WTC11 (cell line): Measurements from ENCODE around the gene ATG9B. TPM values are rescaled to one million over a fixed set of nuclear protein-coding genes. Genes with fewer than 3 reads are reported as not detected.
A peak's percentile ranks its signal among the peaks of the same experiment; 100 is the strongest.

Experiments used
- CBFB ChIP-seq: sonication (generic); formaldehyde crosslinking; IDR thresholded peaks from 2 replicates; pipeline ENCODE4 v1.8.1; 2022; ENCODE audit warnings: mild to moderate bottlenecking, low read depth, missing genetic modification reagents
- E2F4 ChIP-seq: sonication (generic); formaldehyde crosslinking; IDR thresholded peaks from 2 replicates; pipeline ENCODE4 v1.8.1; 2022; ENCODE audit warnings: low read depth, mild to moderate bottlenecking, moderate library complexity, missing genetic modification reagents, borderline replicate concordance
- ELF4 ChIP-seq: sonication (generic); formaldehyde crosslinking; IDR thresholded peaks from 2 replicates; pipeline ENCODE4 v1.8.1; 2022; ENCODE audit warnings: low read depth, mild to moderate bottlenecking, moderate library complexity, missing genetic modification reagents
- EMX1 ChIP-seq: fragments of 250-450 bp; sonication (Bioruptor Pico); IDR thresholded peaks from 2 replicates; pipeline ENCODE4 v1.8.0; 2021; ENCODE audit warnings: mild to moderate bottlenecking
- ESRRA ChIP-seq: sonication (generic); formaldehyde crosslinking; IDR thresholded peaks from 2 replicates; pipeline ENCODE4 v1.8.1; 2022; ENCODE audit warnings: mild to moderate bottlenecking, missing genetic modification reagents, borderline replicate concordance
- FOXK1 ChIP-seq: sonication (generic); formaldehyde crosslinking; IDR thresholded peaks from 2 replicates; pipeline ENCODE4 v1.8.0; 2022; ENCODE audit warnings: mild to moderate bottlenecking, moderate library complexity, missing genetic modification reagents
- GABPB1 ChIP-seq: sonication (generic); formaldehyde crosslinking; IDR thresholded peaks from 2 replicates; pipeline ENCODE4 v1.8.1; 2023; ENCODE audit warnings: mild to moderate bottlenecking, missing genetic modification reagents
- IRF1 ChIP-seq: sonication (generic); formaldehyde crosslinking; IDR thresholded peaks from 2 replicates; pipeline ENCODE4 v1.8.0; 2023; ENCODE audit warnings: missing genetic modification reagents
- IRF2 ChIP-seq: sonication (generic); formaldehyde crosslinking; IDR thresholded peaks from 2 replicates; pipeline ENCODE4 v1.8.0; 2022; ENCODE audit warnings: low read depth, missing genetic modification reagents, borderline replicate concordance
- NFATC4 ChIP-seq: fragments of 250-450 bp; sonication (Bioruptor Pico); IDR thresholded peaks from 2 replicates; pipeline ENCODE4 v1.9.0; 2021; ENCODE audit warnings: mild to moderate bottlenecking
- OVOL2 ChIP-seq: fragments of 250-450 bp; sonication (Bioruptor Pico); IDR thresholded peaks from 2 replicates; pipeline ENCODE4 v1.9.0; 2021; ENCODE audit warnings: mild to moderate bottlenecking, borderline replicate concordance
- PREB ChIP-seq: sonication (generic); formaldehyde crosslinking; IDR thresholded peaks from 2 replicates; pipeline ENCODE4 v1.8.1; 2022; ENCODE audit warnings: mild to moderate bottlenecking, missing genetic modification reagents, moderate library complexity, borderline replicate concordance
- STAT6 ChIP-seq: sonication (generic); formaldehyde crosslinking; conservative IDR thresholded peaks from 2 replicates; pipeline ENCODE4 v1.8.1; 2023; ENCODE audit warnings: mild to moderate bottlenecking, low read depth, missing genetic modification reagents, moderate library complexity
- TCF7 ChIP-seq: sonication (generic); formaldehyde crosslinking; IDR thresholded peaks from 2 replicates; pipeline ENCODE4 v1.8.0; 2022; ENCODE audit warnings: mild to moderate bottlenecking, low read depth, missing genetic modification reagents, moderate library complexity
- TEAD1 ChIP-seq: sonication (generic); formaldehyde crosslinking; IDR thresholded peaks from 2 replicates; pipeline ENCODE4 v1.8.0; 2022; ENCODE audit warnings: mild to moderate bottlenecking, missing genetic modification reagents
- ZNF121 ChIP-seq: sonication (generic); formaldehyde crosslinking; IDR thresholded peaks from 2 replicates; pipeline ENCODE4 v1.8.0; 2023; ENCODE audit warnings: missing genetic modification reagents
- ZNF219 ChIP-seq: sonication (generic); formaldehyde crosslinking; IDR thresholded peaks from 2 replicates; pipeline ENCODE4 v1.8.0; 2023; ENCODE audit warnings: missing genetic modification reagents, mild to moderate bottlenecking, borderline replicate concordance
- ZNF396 ChIP-seq: fragments of 250-450 bp; sonication (Bioruptor Pico); IDR thresholded peaks from 2 replicates; pipeline ENCODE4 v1.8.0; 2021; ENCODE audit warnings: mild to moderate bottlenecking, moderate library complexity, borderline replicate concordance
- total RNA-seq: library from RNA; stranded (reverse); gene quantifications from 3 replicates; pipeline ENCODE4 v1.2.3, GENCODE V29; 2021
- TF ChIP-seq, protein P1 (sequence below): sonication (generic); formaldehyde crosslinking; IDR thresholded peaks from 2 replicates; pipeline ENCODE4 v1.8.1; 2023; ENCODE audit warnings: mild to moderate bottlenecking, missing genetic modification reagents
- TF ChIP-seq, protein P2 (sequence below): sonication (generic); formaldehyde crosslinking; IDR thresholded peaks from 2 replicates; pipeline ENCODE4 v1.8.1; 2023; ENCODE audit warnings: mild to moderate bottlenecking, missing genetic modification reagents
- TF ChIP-seq, protein P3 (sequence below): sonication (generic); formaldehyde crosslinking; IDR thresholded peaks from 2 replicates; pipeline ENCODE4 v1.8.0; 2022; ENCODE audit warnings: mild to moderate bottlenecking, missing genetic modification reagents
- TF ChIP-seq, protein P4 (sequence below): sonication (generic); formaldehyde crosslinking; IDR thresholded peaks from 2 replicates; pipeline ENCODE4 v1.8.0; 2022; ENCODE audit warnings: mild to moderate bottlenecking, missing genetic modification reagents
- TF ChIP-seq, protein P5 (sequence below): sonication (generic); formaldehyde crosslinking; IDR thresholded peaks from 2 replicates; pipeline ENCODE4 v1.8.1; 2022; ENCODE audit warnings: low read depth, missing genetic modification reagents, borderline replicate concordance
- TF ChIP-seq, protein P6 (sequence below): sonication (generic); formaldehyde crosslinking; IDR thresholded peaks from 2 replicates; pipeline ENCODE4 v1.8.0; 2022; ENCODE audit warnings: mild to moderate bottlenecking, missing genetic modification reagents

ATG9B gene
- total RNA-seq, 1 experiment from 2014 or later: 2.4 TPM

DNA sequence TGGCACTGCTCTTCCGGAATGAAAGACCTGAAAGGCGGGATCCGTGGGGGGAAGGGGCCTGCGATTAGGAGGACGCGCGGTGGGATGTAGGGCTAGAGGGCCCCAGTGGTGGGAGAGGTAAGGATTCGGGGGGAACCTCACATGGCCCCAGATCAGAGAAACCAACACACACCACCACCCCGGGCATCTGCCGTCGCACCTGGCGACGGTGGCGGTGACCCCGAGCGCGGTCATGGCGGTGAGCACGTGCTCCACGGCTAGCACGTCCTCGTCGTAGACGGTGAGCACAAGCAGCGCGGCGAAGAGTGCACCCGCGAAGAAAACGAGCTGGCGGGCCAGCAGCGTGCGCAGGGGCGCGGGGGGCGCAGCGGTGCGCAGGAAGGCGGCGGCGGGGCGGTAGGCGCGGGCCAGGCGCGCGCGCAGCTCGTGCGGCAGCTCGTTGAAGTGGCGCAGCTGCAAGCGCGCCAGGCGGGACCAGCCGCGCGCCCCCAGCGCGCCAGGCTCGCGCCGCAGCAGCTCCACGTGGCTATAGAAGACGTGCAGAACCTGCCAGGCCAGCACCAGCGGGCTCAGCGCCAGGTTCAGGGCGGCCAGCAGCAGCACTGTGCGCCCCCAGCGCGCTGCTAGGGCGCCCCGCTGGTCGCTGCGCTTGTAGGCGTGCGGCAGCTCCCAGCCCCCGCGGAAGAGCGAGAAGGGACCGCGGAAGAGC lies 5.7 kb downstream of the ATG9B start (continued):
- TF ChIP-seq TEAD1 (CRISPR knock-in tag): peak; percentile 99
- TF ChIP-seq, protein P1, sequence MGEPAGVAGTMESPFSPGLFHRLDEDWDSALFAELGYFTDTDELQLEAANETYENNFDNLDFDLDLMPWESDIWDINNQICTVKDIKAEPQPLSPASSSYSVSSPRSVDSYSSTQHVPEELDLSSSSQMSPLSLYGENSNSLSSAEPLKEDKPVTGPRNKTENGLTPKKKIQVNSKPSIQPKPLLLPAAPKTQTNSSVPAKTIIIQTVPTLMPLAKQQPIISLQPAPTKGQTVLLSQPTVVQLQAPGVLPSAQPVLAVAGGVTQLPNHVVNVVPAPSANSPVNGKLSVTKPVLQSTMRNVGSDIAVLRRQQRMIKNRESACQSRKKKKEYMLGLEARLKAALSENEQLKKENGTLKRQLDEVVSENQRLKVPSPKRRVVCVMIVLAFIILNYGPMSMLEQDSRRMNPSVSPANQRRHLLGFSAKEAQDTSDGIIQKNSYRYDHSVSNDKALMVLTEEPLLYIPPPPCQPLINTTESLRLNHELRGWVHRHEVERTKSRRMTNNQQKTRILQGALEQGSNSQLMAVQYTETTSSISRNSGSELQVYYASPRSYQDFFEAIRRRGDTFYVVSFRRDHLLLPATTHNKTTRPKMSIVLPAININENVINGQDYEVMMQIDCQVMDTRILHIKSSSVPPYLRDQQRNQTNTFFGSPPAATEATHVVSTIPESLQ (CRISPR knock-in tag): peak; percentile 89; the same call in 1 of the 2 replicates
- TF ChIP-seq TCF7 (CRISPR knock-in tag): peak; percentile 99
- TF ChIP-seq, protein P2, sequence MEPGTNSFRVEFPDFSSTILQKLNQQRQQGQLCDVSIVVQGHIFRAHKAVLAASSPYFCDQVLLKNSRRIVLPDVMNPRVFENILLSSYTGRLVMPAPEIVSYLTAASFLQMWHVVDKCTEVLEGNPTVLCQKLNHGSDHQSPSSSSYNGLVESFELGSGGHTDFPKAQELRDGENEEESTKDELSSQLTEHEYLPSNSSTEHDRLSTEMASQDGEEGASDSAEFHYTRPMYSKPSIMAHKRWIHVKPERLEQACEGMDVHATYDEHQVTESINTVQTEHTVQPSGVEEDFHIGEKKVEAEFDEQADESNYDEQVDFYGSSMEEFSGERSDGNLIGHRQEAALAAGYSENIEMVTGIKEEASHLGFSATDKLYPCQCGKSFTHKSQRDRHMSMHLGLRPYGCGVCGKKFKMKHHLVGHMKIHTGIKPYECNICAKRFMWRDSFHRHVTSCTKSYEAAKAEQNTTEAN (CRISPR knock-in tag): peak; percentile 99
- TF ChIP-seq CBFB (CRISPR knock-in tag): no peak
- no peak for TF ChIP-seq STAT6 (CRISPR knock-in tag)
- no peak for TF ChIP-seq GABPB1 (CRISPR knock-in tag)
- TF ChIP-seq EMX1: no peak
- TF ChIP-seq, protein P3, sequence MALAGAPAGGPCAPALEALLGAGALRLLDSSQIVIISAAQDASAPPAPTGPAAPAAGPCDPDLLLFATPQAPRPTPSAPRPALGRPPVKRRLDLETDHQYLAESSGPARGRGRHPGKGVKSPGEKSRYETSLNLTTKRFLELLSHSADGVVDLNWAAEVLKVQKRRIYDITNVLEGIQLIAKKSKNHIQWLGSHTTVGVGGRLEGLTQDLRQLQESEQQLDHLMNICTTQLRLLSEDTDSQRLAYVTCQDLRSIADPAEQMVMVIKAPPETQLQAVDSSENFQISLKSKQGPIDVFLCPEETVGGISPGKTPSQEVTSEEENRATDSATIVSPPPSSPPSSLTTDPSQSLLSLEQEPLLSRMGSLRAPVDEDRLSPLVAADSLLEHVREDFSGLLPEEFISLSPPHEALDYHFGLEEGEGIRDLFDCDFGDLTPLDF: peak; percentile 98
- TF ChIP-seq IRF1: peak; percentile 99
- TF ChIP-seq ZNF219: peak; percentile 97
- peak; percentile 94; the same call in 1 of the 2 replicates for TF ChIP-seq PREB (CRISPR knock-in tag)
- TF ChIP-seq, protein P4, sequence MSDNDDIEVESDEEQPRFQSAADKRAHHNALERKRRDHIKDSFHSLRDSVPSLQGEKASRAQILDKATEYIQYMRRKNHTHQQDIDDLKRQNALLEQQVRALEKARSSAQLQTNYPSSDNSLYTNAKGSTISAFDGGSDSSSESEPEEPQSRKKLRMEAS: peak; percentile 100
- TF ChIP-seq NFATC4 (CRISPR knock-in tag): no peak
- TF ChIP-seq, protein P5, sequence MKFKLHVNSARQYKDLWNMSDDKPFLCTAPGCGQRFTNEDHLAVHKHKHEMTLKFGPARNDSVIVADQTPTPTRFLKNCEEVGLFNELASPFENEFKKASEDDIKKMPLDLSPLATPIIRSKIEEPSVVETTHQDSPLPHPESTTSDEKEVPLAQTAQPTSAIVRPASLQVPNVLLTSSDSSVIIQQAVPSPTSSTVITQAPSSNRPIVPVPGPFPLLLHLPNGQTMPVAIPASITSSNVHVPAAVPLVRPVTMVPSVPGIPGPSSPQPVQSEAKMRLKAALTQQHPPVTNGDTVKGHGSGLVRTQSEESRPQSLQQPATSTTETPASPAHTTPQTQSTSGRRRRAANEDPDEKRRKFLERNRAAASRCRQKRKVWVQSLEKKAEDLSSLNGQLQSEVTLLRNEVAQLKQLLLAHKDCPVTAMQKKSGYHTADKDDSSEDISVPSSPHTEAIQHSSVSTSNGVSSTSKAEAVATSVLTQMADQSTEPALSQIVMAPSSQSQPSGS (CRISPR knock-in tag): peak; percentile 84; the same call in 1 of the 2 replicates
- peak; percentile 98 for TF ChIP-seq ESRRA (CRISPR knock-in tag)
- TF ChIP-seq ZNF121: peak; percentile 15; the same call in 1 of the 2 replicates
- TF ChIP-seq, protein P6, sequence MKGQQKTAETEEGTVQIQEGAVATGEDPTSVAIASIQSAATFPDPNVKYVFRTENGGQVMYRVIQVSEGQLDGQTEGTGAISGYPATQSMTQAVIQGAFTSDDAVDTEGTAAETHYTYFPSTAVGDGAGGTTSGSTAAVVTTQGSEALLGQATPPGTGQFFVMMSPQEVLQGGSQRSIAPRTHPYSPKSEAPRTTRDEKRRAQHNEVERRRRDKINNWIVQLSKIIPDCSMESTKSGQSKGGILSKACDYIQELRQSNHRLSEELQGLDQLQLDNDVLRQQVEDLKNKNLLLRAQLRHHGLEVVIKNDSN: peak; percentile 88
- peak; percentile 92 for TF ChIP-seq IRF2
- TF ChIP-seq FOXK1 (CRISPR knock-in tag): peak; percentile 98
- TF ChIP-seq E2F4: peak; percentile 97
- TF ChIP-seq ZNF396 (CRISPR knock-in tag): 0 out of 2 replicates have a peak, but pooled peaks have one; percentile 59
- peak; percentile 95 for TF ChIP-seq ELF4
- TF ChIP-seq OVOL2 (CRISPR knock-in tag): no peak
